ENCODE data around the gene UBXN6. TPM values are rescaled to one million over a fixed set of nuclear protein-coding genes. Genes with fewer than 3 reads are reported as not detected.

Gene UBXN6
- total RNA-seq, 1 experiment from 2014 or later, result 101 TPM

- DNase-seq (ENCODE audit: low read depth), result no peak
Observed at GRCh38 chr19:4409123-4409933, 48.3 kb downstream of the UBXN6 start.

DNA sequence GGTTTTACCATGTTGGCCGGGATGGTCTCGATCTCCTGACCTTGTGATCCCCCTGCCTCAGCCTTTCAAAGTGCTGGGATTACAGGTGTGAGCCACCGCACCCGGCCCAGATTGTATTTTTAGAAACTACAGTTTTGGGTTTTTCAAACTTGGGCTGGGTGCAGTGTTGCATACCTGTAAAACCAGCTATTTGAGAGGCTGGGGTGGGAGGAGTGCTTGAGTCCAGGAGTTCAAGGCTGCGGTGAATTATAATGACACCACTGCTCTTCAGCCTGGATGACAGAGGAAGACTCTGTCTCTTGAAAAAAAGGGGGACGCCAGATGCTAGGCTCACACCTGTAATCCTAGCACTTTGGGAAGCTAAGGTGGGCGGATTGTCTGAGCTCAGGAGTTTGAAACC lies 51.0 kb downstream of the UBXN6 start:
- DNase-seq (ENCODE audit: low read depth), result no peak

DNA sequence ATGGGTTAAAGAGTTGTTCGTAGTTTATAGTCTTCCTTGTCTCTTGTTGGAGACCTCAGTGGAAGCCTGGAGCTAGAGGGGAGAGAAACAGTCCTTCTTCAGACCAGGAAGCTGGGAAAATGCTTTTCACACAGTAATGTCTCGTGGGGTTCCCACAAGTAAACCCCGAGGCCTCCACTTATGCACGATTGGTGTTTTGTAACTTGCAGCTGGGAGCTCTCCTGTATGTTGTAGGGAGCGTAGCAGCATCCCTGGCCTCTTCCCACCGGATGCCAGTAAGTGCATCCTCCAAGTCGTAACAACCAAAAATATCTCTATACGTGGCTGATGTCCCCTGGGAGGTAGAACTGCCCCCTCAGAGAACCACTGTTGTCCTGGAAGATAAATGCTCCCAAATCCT lies 51.6 kb downstream of the UBXN6 start:
- DNase-seq (ENCODE audit: low read depth), result no peak

GRCh38 chr19:4403005-4403761 lies 54.4 kb downstream of the UBXN6 start:
- DNase-seq (ENCODE audit: low read depth), result no peak

- DNase-seq (ENCODE audit: low read depth), result peak; percentile 100
Observed at GRCh38 chr19:4402171-4403004, 55.2 kb downstream of the UBXN6 start, which contains the start of gene CHAF1A. Gene CHAF1A (plus strand): TSS chr19:4402640. CDS start chr19:4402763, 123 bp downstream.

DNA sequence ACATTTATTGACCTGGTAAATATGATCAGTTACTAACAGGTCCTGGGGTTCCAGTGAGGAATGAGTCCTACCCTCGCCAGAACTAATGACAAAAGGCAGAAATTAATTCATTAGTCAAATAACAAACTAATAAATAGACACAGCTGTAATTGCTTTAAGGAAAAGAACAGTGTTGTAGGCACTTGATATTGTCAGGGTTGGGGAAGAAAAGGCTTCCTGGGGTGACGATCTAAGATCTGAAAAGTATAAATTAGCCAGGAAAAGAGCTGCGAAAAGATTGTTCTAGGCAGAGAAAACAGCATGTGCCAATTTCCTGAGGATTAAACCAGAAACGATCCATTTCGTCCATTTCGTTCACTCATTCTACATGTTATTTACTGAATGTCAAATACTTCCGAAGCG lies 55.8 kb downstream of the UBXN6 start:
- no peak for DNase-seq (ENCODE audit: low read depth)

- DNase-seq (ENCODE audit: low read depth), result peak; percentile 84
Observed at GRCh38 chr19:4400135-4400936, 57.3 kb downstream of the UBXN6 start, which contains the start of gene SH3GL1. Gene SH3GL1 (minus strand): TSS chr19:4400547. CDS start chr19:4400368, 179 bp downstream.

- peak; percentile 22 for DNase-seq (ENCODE audit: low read depth)
Observed at GRCh38 chr19:4399812-4400134, 57.8 kb downstream of the UBXN6 start.

DNA sequence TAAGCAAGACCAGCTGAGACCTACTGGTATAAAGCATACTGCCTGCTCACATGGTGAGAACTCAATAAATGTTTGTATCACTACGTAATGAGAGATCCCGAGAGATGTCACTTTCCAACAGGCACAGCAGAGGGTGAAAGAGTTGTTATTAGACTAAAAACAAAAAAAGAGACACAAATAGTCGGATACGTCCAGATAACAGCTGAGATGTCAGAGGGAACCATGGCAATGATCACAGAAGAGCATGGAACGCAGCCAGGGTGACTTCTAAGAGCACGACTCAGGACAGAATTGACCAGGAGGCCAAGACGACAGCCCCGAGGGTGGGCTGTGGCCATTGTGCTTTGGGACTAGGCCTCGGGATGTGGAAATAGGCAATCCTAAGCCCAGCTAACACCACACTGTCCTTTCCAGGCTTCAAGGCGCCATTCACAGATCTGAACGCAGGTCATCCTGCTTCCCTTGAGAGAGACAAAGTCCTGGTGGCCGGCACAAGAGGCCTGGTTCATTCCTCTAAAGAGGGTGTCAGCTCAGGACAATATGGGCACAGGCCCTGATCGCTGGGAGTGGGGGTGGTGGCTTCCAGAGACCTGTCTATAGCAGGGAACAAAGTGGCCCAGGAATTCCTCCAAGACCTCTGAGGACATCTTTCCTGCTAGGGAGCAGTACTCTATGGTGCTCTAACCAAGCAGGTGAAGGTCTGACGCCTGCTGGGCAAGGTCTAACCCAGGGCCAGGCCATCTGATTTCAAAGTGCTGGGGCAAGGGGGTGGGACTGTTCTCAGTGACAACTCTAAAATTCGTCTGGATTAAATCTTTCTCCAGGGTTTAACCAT lies 60.4 kb downstream of the UBXN6 start:
- DNase-seq (ENCODE audit: low read depth), result no peak

Other genes with a start within 250 kb of the UBXN6 start
- 0.39 and 1.1 TPM in 2 replicates for gene EBI3, start 228.3 kb downstream of the UBXN6 start, total RNA-seq (2014; rRNA removed; shearing (Covaris generic))
- 20.3 and 22.3 TPM in 2 replicates for gene YJU2, start 210.7 kb downstream of the UBXN6 start, total RNA-seq (2014; rRNA removed; shearing (Covaris generic))
- 0.12 TPM in 1 of 2 replicates, not detected in the other for gene SHD, start 178.5 kb downstream of the UBXN6 start, total RNA-seq (2014; rRNA removed; shearing (Covaris generic))
- not detected in 2 replicates for gene TMIGD2, start 155.4 kb downstream of the UBXN6 start, total RNA-seq (2014; rRNA removed; shearing (Covaris generic))
- gene FSD1, start 153.2 kb downstream of the UBXN6 start, total RNA-seq (2014; rRNA removed; shearing (Covaris generic)), result 9.7 and 11.3 TPM in 2 replicates
- gene STAP2, start 119.0 kb downstream of the UBXN6 start, total RNA-seq (2014; rRNA removed; shearing (Covaris generic)), result 30.2 and 38.4 TPM in 2 replicates
- 4.0 and 4.8 TPM in 2 replicates for gene MPND, start 114.2 kb downstream of the UBXN6 start, total RNA-seq (2014; rRNA removed; shearing (Covaris generic))
- 83.2 and 84.3 TPM in 2 replicates for gene SH3GL1, start 57.2 kb downstream of the UBXN6 start, total RNA-seq (2014; rRNA removed; shearing (Covaris generic))
- 12.9 and 16.8 TPM in 2 replicates for gene CHAF1A, start 55.2 kb downstream of the UBXN6 start, total RNA-seq (2014; rRNA removed; shearing (Covaris generic))
- gene HDGFL2, start 14.5 kb upstream of the UBXN6 start, total RNA-seq (2014; rRNA removed; shearing (Covaris generic)), result 41.9 and 60.5 TPM in 2 replicates
- gene PLIN4, start 60.7 kb upstream of the UBXN6 start, total RNA-seq (2014; rRNA removed; shearing (Covaris generic)), result not detected in 2 replicates
- gene PLIN5, start 77.4 kb upstream of the UBXN6 start, total RNA-seq (2014; rRNA removed; shearing (Covaris generic)), result not detected in 2 replicates
- not detected in 2 replicates for gene LRG1, start 82.2 kb upstream of the UBXN6 start, total RNA-seq (2014; rRNA removed; shearing (Covaris generic))
- 1.1 TPM in 2 replicates for gene SEMA6B, start 101.9 kb upstream of the UBXN6 start, total RNA-seq (2014; rRNA removed; shearing (Covaris generic))
- gene TNFAIP8L1, start 181.7 kb upstream of the UBXN6 start, total RNA-seq (2014; rRNA removed; shearing (Covaris generic)), result 7.7 and 11.8 TPM in 2 replicates
- 258 and 333 TPM in 2 replicates for gene MYDGF, start 212.5 kb upstream of the UBXN6 start, total RNA-seq (2014; rRNA removed; shearing (Covaris generic))

All from RPMI7951 (cell line).